Right lobe of liver (tissue), 4 donors: ENCODE measurements around the gene ULK1.

Experiments used
- POLR2A ChIP-seq: fragments of 450-650 bp; IDR thresholded peaks from one replicate; pipeline ENCODE4 v1.6.1; 2017; ENCODE audit warnings: antibody characterized with exemption, mild to moderate bottlenecking
- TF ChIP-seq, protein P1 (sequence below), 4 donors: fragments of 200-600 bp in 3 of 4; fragments of 450-650 bp in 1 of 4; IDR thresholded peaks; one replicate each; pipeline versions ENCODE4 v1.5.1 to v1.8.0; 2016 to 2022; ENCODE audit warnings: antibody characterized with exemption in 4 of 4, mild to moderate bottlenecking in 2 of 4
- donor health status: DM: no; HTN: no; CAD: no.
- donor health status: DM: no; HTN: no; CAD: no.
- donor health status: DM: no; HTN: yes; CAD: no.

DNA sequence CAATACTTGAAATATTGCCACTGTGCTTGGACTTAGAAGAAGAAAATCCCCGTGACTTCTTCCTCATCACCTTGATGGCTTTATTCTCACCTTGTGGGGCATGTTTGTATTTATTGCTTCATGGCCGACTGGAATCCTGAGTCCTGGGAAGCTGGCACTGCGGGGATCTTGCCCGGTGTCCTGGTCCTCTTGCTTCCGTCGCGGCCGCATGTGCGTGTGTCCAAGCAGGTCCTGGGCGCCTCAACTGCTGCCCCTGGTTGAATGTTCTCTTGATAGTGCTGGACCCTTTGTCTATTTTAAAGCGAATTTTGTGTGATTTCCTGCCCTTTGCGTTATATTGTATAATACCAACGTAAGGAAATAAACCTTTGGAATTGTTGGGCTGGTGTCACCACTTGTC, 28.4 kb downstream of the ULK1 start:
- TF ChIP-seq, protein P1, sequence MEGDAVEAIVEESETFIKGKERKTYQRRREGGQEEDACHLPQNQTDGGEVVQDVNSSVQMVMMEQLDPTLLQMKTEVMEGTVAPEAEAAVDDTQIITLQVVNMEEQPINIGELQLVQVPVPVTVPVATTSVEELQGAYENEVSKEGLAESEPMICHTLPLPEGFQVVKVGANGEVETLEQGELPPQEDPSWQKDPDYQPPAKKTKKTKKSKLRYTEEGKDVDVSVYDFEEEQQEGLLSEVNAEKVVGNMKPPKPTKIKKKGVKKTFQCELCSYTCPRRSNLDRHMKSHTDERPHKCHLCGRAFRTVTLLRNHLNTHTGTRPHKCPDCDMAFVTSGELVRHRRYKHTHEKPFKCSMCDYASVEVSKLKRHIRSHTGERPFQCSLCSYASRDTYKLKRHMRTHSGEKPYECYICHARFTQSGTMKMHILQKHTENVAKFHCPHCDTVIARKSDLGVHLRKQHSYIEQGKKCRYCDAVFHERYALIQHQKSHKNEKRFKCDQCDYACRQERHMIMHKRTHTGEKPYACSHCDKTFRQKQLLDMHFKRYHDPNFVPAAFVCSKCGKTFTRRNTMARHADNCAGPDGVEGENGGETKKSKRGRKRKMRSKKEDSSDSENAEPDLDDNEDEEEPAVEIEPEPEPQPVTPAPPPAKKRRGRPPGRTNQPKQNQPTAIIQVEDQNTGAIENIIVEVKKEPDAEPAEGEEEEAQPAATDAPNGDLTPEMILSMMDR (IDR thresholded peaks at IDR 0.05), result no peak
- no peak for TF ChIP-seq POLR2A
